22Rv1 (cell line): ENCODE measurements around the gene CXCR6.

Source experiments
- H3K27ac ChIP-seq: fragments of 450-650 bp; 2 replicates; pipeline ENCODE4 v1.5.1; 2017
- CTCF ChIP-seq: fragments of 450-650 bp; IDR thresholded peaks from 2 replicates; pipeline ENCODE4 v1.5.1; 2017; ENCODE audit warnings: mild to moderate bottlenecking
- ZFX ChIP-seq: fragments of 450-650 bp; IDR thresholded peaks from 2 replicates; pipeline ENCODE4 v1.6.1; 2017; ENCODE audit warnings: antibody characterized with exemption, borderline replicate concordance

The CXCR6 gene

DNA sequence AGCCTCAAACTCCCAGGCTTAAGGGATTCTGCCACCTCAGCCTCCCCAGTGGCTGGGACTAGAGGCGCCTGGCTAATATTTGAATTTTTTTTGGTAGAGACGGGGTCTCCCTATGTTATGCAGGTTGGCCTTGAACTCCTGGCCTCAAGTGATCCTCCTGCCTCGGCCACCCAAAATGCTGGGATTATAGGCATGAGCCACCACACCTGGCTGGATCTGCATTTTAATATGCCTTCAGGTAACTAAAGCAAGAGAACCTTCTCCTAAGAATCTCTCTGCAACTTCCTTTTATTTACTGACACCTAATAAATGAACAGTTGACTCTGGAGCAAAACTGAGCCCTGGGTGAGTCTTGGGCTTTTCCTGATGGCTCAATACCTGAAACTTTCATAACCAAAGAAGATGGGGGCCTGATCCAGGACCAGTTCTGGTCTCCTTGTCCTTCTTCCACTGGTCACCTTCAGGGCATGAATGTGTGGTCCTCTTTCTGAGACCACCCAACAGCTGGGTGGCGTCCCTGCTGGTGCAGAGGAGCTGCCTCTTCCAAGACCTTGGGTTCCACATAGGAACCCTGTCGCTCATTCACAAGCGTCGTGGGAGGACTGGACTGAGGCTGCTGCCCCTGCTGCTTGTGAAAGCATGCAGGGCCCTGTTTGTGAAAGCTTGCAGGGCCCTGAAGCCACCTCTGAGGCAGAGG, 28.8 kb upstream of the CXCR6 start:
- no peak overlapping the region for H3K27ac ChIP-seq
- no peak for TF ChIP-seq CTCF
- TF ChIP-seq ZFX, result no peak

DNA sequence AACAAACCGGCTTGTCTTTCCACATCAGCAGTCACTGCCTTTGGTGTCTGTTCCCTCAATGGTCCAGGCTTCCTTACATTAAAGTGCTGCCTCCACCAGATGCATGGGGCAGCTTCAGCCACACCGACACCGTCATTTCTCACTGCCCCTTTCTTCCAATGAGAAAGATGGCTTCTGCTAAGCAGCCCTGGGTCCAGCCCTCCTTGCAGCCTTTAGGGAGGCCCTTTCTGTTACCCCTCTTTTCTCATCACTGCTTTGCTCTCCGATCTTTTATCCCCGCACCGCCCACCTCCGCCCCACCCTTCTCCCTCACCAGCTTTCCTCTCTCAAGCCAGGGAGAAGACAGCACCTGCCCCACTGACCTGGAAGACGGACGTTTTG, 28.2 kb upstream of the CXCR6 start:
- no peak overlapping the region for H3K27ac ChIP-seq
- TF ChIP-seq ZFX (no peak), CTCF (no peak)

- no peak overlapping the region for H3K27ac ChIP-seq
Measured at GRCh38 chr3:45915518-45916231, 27.6 kb upstream of the CXCR6 start.

DNA sequence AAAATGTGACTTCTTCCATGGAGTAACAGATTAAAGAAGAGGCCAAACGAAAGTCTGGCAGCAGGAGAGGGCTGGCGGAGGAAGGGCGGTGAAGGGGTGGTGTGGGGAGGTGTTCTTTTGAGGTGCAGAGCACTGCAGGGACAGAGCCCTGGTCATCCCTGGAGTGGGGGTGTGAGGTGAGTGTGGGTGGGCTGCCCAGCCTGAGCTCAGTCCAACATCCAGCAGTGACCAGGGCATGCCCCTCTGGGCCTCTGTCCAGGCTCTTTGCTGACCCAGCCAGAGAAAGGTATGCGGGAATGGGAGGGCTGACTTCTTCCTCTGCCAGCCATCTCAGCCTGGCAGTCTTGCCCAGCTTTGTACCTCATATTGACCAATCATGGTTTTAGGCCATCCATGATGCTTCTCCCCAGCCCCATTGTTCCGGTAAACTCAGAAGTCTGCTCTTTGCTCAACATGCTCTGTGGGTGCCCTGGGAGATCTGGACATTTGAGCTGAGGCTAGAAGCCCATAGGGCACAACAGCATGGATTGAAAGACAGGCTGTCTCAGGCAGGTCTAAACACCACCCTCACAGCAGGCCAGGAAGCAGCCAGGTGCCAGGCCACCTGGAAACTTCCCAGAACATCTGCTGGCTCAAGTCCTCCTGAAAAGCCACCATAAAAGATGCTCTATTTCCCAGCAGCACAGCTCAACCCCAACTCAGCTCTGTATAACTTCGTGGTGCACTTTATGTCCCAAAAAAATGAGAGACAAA, 25.9 kb upstream of the CXCR6 start:
- H3K27ac ChIP-seq, result no peak overlapping the region
- TF ChIP-seq CTCF (no peak), ZFX (no peak)

More at GRCh38 chr3:45915518-45916231, 27.6 kb upstream of the CXCR6 start:
- TF ChIP-seq CTCF (no peak), ZFX (no peak)

GRCh38 chr3:45921158-45922038, 21.9 kb upstream of the CXCR6 start:
- no peak for TF ChIP-seq CTCF
- TF ChIP-seq ZFX, result no peak
- H3K27ac ChIP-seq, result no peak overlapping the region

DNA sequence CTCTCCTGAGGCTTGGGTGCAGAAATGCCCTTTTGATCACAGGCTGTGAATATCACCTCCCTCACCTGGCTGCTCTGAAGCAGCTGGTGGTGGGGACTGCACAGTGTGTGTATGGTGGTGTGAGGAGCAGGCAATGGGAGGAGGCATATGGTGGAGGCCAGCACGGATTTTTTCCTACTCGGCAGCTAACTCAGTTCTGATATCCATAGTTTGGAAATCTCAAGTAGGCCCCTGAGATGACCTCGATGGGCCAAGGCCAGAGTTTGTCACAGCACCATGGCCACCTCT, 21.3 kb upstream of the CXCR6 start:
- H3K27ac ChIP-seq, result no peak overlapping the region
- no peak for TF ChIP-seq CTCF
- TF ChIP-seq ZFX, result no peak
